WTC11 (cell line): ENCODE measurements around the gene ENTREP3. TPM values are rescaled to one million over a fixed set of nuclear protein-coding genes. Genes with fewer than 3 reads are reported as not detected.

Experiments
- ATAC-seq: fragments of 200-7000 bp; cut with Tn5 transposase; 2 replicates; pipeline ENCODE4 v1.10.0; 2021; ENCODE audit warnings: mild to moderate bottlenecking, moderate library complexity
- CTCF ChIA-PET: fragments of 300-600 bp; sonication (Branson Sonifier 250); formaldehyde crosslinking; loops from one replicate; lab custom pipeline; 2021; ENCODE audit warnings: antibody characterized with exemption; lab: Charles Lee
- POLR2A ChIA-PET: fragments of 350-600 bp; sonication (Branson Sonifier 250); formaldehyde crosslinking; loops from one replicate; lab custom pipeline; 2021; ENCODE audit warnings: antibody characterized with exemption; lab: Charles Lee
- DNase-seq: peaks from one replicate; pipeline ENCODE4 v3.0.0; 2021; ENCODE audit warnings: low spot score
- H3K27ac Mint-ChIP-seq: 2 replicates; pipeline ENCODE4 v1.8.0; 2021; ENCODE audit warnings: mixed read lengths
- H3K27me3 Mint-ChIP-seq: 2 replicates; pipeline ENCODE4 v1.8.0; 2021; ENCODE audit warnings: low read depth, mild to moderate bottlenecking, moderate library complexity, mixed read lengths
- H3K36me3 Mint-ChIP-seq: 2 replicates; pipeline ENCODE4 v1.8.0; 2021; ENCODE audit warnings: mixed read lengths
- H3K4me1 Mint-ChIP-seq: 2 replicates; pipeline ENCODE4 v1.8.0; 2022; ENCODE audit warnings: mixed read lengths
- H3K4me3 Mint-ChIP-seq: 2 replicates; pipeline ENCODE4 v1.8.0; 2021; ENCODE audit warnings: mild to moderate bottlenecking, moderate library complexity, mixed read lengths
- H3K9me3 Mint-ChIP-seq: 2 replicates; pipeline ENCODE4 v1.8.0; 2021; ENCODE audit warnings: mixed read lengths
- CBFB ChIP-seq: sonication (generic); formaldehyde crosslinking; IDR thresholded peaks from 2 replicates; pipeline ENCODE4 v1.8.1; 2022; ENCODE audit warnings: mild to moderate bottlenecking, low read depth, missing genetic modification reagents
- CDX4 ChIP-seq: fragments of 250-450 bp; sonication (Bioruptor Pico); IDR thresholded peaks from 2 replicates; pipeline ENCODE4 v1.9.0; 2021; ENCODE audit warnings: moderate library complexity, mild to moderate bottlenecking, inconsistent platforms, borderline replicate concordance
- ELF4 ChIP-seq: sonication (generic); formaldehyde crosslinking; IDR thresholded peaks from 2 replicates; pipeline ENCODE4 v1.8.1; 2022; ENCODE audit warnings: low read depth, mild to moderate bottlenecking, moderate library complexity, missing genetic modification reagents
- FOXP4 ChIP-seq: sonication (generic); formaldehyde crosslinking; IDR thresholded peaks from 2 replicates; pipeline ENCODE4 v1.8.0; 2022; ENCODE audit warnings: mild to moderate bottlenecking, missing genetic modification reagents
- HMGA2 ChIP-seq: fragments of 250-450 bp; sonication (Bioruptor Pico); IDR thresholded peaks from 2 replicates; pipeline ENCODE4 v1.4.0; 2021; ENCODE audit warnings: mild to moderate bottlenecking, moderate library complexity
- HMGXB4 ChIP-seq: sonication (generic); formaldehyde crosslinking; IDR thresholded peaks from 2 replicates; pipeline ENCODE4 v1.8.1; 2023; ENCODE audit warnings: mild to moderate bottlenecking, moderate library complexity, missing genetic modification reagents
- IRF1 ChIP-seq: sonication (generic); formaldehyde crosslinking; IDR thresholded peaks from 2 replicates; pipeline ENCODE4 v1.8.0; 2023; ENCODE audit warnings: missing genetic modification reagents
- MLX ChIP-seq: sonication (generic); formaldehyde crosslinking; IDR thresholded peaks from 2 replicates; pipeline ENCODE4 v1.8.1; 2023; ENCODE audit warnings: mild to moderate bottlenecking, missing genetic modification reagents, moderate library complexity
- NR1H2 ChIP-seq: sonication (generic); formaldehyde crosslinking; IDR thresholded peaks from 2 replicates; pipeline ENCODE4 v1.9.0; 2021; ENCODE audit warnings: mild to moderate bottlenecking, moderate library complexity, missing genetic modification reagents
- NR2C2 ChIP-seq: sonication (generic); formaldehyde crosslinking; IDR thresholded peaks from 2 replicates; pipeline ENCODE4 v1.8.0; 2022; ENCODE audit warnings: mild to moderate bottlenecking, missing genetic modification reagents
- NR3C1 ChIP-seq: sonication (generic); formaldehyde crosslinking; conservative IDR thresholded peaks from 2 replicates; pipeline ENCODE4 v1.8.1; 2023; ENCODE audit warnings: low read depth, mild to moderate bottlenecking, missing genetic modification reagents
- OVOL2 ChIP-seq: fragments of 250-450 bp; sonication (Bioruptor Pico); IDR thresholded peaks from 2 replicates; pipeline ENCODE4 v1.9.0; 2021; ENCODE audit warnings: mild to moderate bottlenecking, borderline replicate concordance
- SMAD4 ChIP-seq: sonication (generic); formaldehyde crosslinking; IDR thresholded peaks from 2 replicates; pipeline ENCODE4 v1.8.0; 2022; ENCODE audit warnings: mild to moderate bottlenecking, missing genetic modification reagents
- SP1 ChIP-seq: sonication (generic); formaldehyde crosslinking; conservative IDR thresholded peaks from 2 replicates; pipeline ENCODE4 v1.8.1; 2022; ENCODE audit warnings: missing genetic modification reagents
- TEAD4 ChIP-seq: sonication (generic); formaldehyde crosslinking; IDR thresholded peaks from 2 replicates; pipeline ENCODE4 v1.8.0; 2022; ENCODE audit warnings: mild to moderate bottlenecking, missing genetic modification reagents
- TP53 ChIP-seq: sonication (generic); formaldehyde crosslinking; IDR thresholded peaks from 2 replicates; pipeline ENCODE4 v1.8.1; 2023; ENCODE audit warnings: mild to moderate bottlenecking, missing genetic modification reagents
- USF2 ChIP-seq: sonication (generic); formaldehyde crosslinking; IDR thresholded peaks from 2 replicates; pipeline ENCODE4 v1.8.1; 2023; ENCODE audit warnings: mild to moderate bottlenecking, missing genetic modification reagents, moderate library complexity
- ZBTB21 ChIP-seq: sonication (generic); formaldehyde crosslinking; IDR thresholded peaks from 2 replicates; pipeline ENCODE4 v1.8.1; 2023; ENCODE audit warnings: mild to moderate bottlenecking, missing genetic modification reagents, borderline replicate concordance
- ZNF121 ChIP-seq: sonication (generic); formaldehyde crosslinking; IDR thresholded peaks from 2 replicates; pipeline ENCODE4 v1.8.0; 2023; ENCODE audit warnings: missing genetic modification reagents
- ZNF138 ChIP-seq: sonication (generic); formaldehyde crosslinking; conservative IDR thresholded peaks from 2 replicates; pipeline ENCODE4 v1.8.1; 2022; ENCODE audit warnings: mild to moderate bottlenecking, moderate library complexity, missing genetic modification reagents
- ZNF317 ChIP-seq: sonication (generic); formaldehyde crosslinking; IDR thresholded peaks from 2 replicates; pipeline ENCODE4 v1.8.1; 2023; ENCODE audit warnings: low read depth, mild to moderate bottlenecking, moderate library complexity, missing genetic modification reagents, borderline replicate concordance
- ZNF532 ChIP-seq: fragments of 250-450 bp; sonication (Bioruptor Pico); IDR thresholded peaks from 2 replicates; pipeline ENCODE4 v1.9.0; 2021; ENCODE audit warnings: mild to moderate bottlenecking, borderline replicate concordance
- ZSCAN18 ChIP-seq: fragments of 250-450 bp; sonication (Bioruptor Pico); IDR thresholded peaks from 2 replicates; pipeline ENCODE4 v2.1.2; 2022; ENCODE audit warnings: mild to moderate bottlenecking, moderate library complexity
- total RNA-seq: library from RNA; stranded (reverse); gene quantifications from 3 replicates; pipeline ENCODE4 v1.2.3, GENCODE V29; 2021

The ENTREP3 gene
- total RNA-seq, 1 experiment from 2014 or later: 67.8 TPM

GRCh38 chr1:155208541-155209311 is 46.6 kb downstream of the ENTREP3 start, which contains the start of gene MTX1:
TSS of gene MTX1 (plus strand) at chr1:155208695. CDS start at chr1:155208805, 110 bp downstream.
- peak within 1 kb of the TSS; percentile 88 for H3K4me3 Mint-ChIP-seq
- TF ChIP-seq NR3C1 (CRISPR knock-in tag) (no peak), SP1 (CRISPR knock-in tag) (peak; percentile 40; the same call in 1 of the 2 replicates), HMGA2 (CRISPR knock-in tag) (no peak), OVOL2 (CRISPR knock-in tag) (no peak), TP53 (0 out of 2 replicates have a peak, but pooled peaks have one; percentile 45), SMAD4 (CRISPR knock-in tag) (no peak), ZNF138 (CRISPR knock-in tag) (no peak), HMGXB4 (CRISPR knock-in tag) (no peak), NR1H2 (CRISPR knock-in tag) (no peak), TEAD4 (CRISPR knock-in tag) (no peak), ZBTB21 (CRISPR knock-in tag) (no peak), ZNF317 (CRISPR knock-in tag) (no peak), FOXP4 (CRISPR knock-in tag) (no peak), MLX (CRISPR knock-in tag) (no peak), ZSCAN18 (CRISPR knock-in tag) (no peak), ELF4 (CRISPR knock-in tag) (no peak), USF2 (CRISPR knock-in tag) (peak; percentile 72), NR2C2 (CRISPR knock-in tag) (peak; percentile 83), CBFB (no peak), CDX4 (no peak), ZNF121 (CRISPR knock-in tag) (no peak), ZNF532 (CRISPR knock-in tag) (0 out of 2 replicates have a peak, but pooled peaks have one; percentile 58), IRF1 (CRISPR knock-in tag) (no peak)

More at GRCh38 chr1:155208541-155209311, 46.6 kb downstream of the ENTREP3 start, which contains the start of gene MTX1:
- ChIA-PET CTCF (interaction anchor here (0.6 to 4.8 kb wide), 16 partner anchors 15 to 124 kb away, joined by 3 to 51 read pairs (median 4); partner anchors contain the start of genes CLK2, KRTCAP2 and TRIM46), POLR2A (interaction anchor here (0.5 to 3.7 kb wide), 7 partner anchors 12 to 36 kb away, joined by 3 to 35 read pairs (median 3); partner anchors contain the start of gene KRTCAP2)
- peak; percentile 88 for DNase-seq
- peaks cover 7% of the 10 kb centered on the region; the same call in 1 of the 2 replicates for H3K27me3 Mint-ChIP-seq
- peak; percentile 65 for ATAC-seq
- peaks cover 19% of the 10 kb centered on the region for H3K4me1 Mint-ChIP-seq
- peak within 1 kb of the TSS; percentile 89 for H3K27ac Mint-ChIP-seq
- H3K36me3 Mint-ChIP-seq: peaks cover 7% of the 10 kb centered on the region
- H3K9me3 Mint-ChIP-seq: no peaks in the 10 kb centered on the region
